ENCODE data around the gene TADA2B.

DNA sequence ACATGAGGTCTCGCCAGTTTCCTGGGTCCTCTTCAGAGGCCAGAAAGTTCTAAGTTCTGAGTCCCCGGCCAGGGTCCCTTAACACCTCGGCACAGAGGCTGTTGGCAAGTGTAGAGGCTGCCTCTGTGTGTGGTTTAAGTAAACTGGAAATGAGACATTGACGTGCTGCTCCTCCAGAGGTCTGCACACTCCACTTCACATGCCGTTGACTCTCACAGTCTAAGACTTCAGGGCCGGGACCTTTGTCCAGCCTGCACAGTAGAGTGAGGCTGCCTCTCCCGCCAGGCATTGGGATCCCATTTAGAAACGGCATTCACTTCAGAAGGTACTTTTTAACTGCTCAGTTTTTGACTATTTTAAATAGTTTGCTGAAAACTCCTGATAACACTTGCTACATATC is 10.6 kb upstream of the TADA2B start:
- TF ChIP-seq EZH2phosphoT487 (IDR thresholded peaks at IDR 0.05; ENCODE audit: insufficient read depth, low read depth) (no peak), EZH2 (IDR thresholded peaks at IDR 0.05; ENCODE audit: insufficient read depth, poor library complexity, severe bottlenecking) (no peak)
